Mesenchymal stem cell (in vitro differentiated cells and primary cell): Measurements from ENCODE around the gene GALNT5.

Experiments used
- DNase-seq: peaks from one replicate; pipeline ENCODE4 v3.0.0-alpha.2; 2013
- H2AFZ ChIP-seq: one replicate; pipeline ENCODE4 v1.6.1; 2013; ENCODE audit warnings: low read depth, mild to moderate bottlenecking, control low read depth, inconsistent platforms, low read length, moderate library complexity
- H2AK5ac ChIP-seq: 2 replicates; pipeline ENCODE4 v1.6.1; 2013; ENCODE audit warnings: low read length, moderate library complexity, mild to moderate bottlenecking, inconsistent platforms; ENCODE audit not compliant: severe bottlenecking
- H2BK120ac ChIP-seq: one replicate; pipeline ENCODE4 v1.6.1; 2013; ENCODE audit warnings: low read depth, mild to moderate bottlenecking, inconsistent platforms, low read length, moderate library complexity
- H2BK12ac ChIP-seq, 2 experiments: one replicate each; pipeline ENCODE4 v1.6.1; 2013; ENCODE audit warnings: inconsistent platforms in 2 of 2, low read length in 2 of 2, mild to moderate bottlenecking in 2 of 2, moderate library complexity in 2 of 2, control low read depth in 1 of 2
- H2BK15ac ChIP-seq: one replicate; pipeline ENCODE4 v1.6.1; 2013; ENCODE audit warnings: mild to moderate bottlenecking, low read depth, inconsistent platforms; ENCODE audit not compliant: poor library complexity, severe bottlenecking
- H2BK5ac ChIP-seq: 2 replicates; pipeline ENCODE4 v1.6.1; 2013; ENCODE audit warnings: low read depth, mild to moderate bottlenecking, low read length, control low read depth, inconsistent platforms; ENCODE audit not compliant: poor library complexity, severe bottlenecking
- H3K14ac ChIP-seq, 2 experiments: one replicate each; pipeline ENCODE4 v1.6.1; 2013; ENCODE audit warnings: inconsistent platforms in 2 of 2, low read length in 2 of 2, control low read depth in 1 of 2, mild to moderate bottlenecking in 1 of 2, moderate library complexity in 1 of 2
- H3K18ac ChIP-seq, 2 experiments: one replicate each; pipeline ENCODE4 v1.6.1; 2013; ENCODE audit warnings: inconsistent platforms in 2 of 2, low read length in 2 of 2, control low read depth in 1 of 2, low read depth in 1 of 2, mild to moderate bottlenecking in 1 of 2
- H3K23ac ChIP-seq, 2 experiments: one replicate each; pipeline ENCODE4 v1.6.1; 2013; ENCODE audit warnings: inconsistent platforms in 2 of 2, low read length in 2 of 2, mild to moderate bottlenecking in 2 of 2, moderate library complexity in 2 of 2, control low read depth in 1 of 2
- H3K27ac ChIP-seq: 2 replicates; pipeline ENCODE4 v1.5.1; 2013; ENCODE audit warnings: mild to moderate bottlenecking, moderate library complexity, low read length, control low read depth, inconsistent platforms; ENCODE audit not compliant: poor library complexity, severe bottlenecking
- H3K27me3 ChIP-seq, 2 experiments: 2 replicates each; pipeline versions ENCODE4 v1.6.1 to v1.7.0; 2013; ENCODE audit warnings: low read length in 2 of 2, mild to moderate bottlenecking in 2 of 2, moderate library complexity in 2 of 2, control low read depth in 1 of 2, inconsistent platforms in 1 of 2; ENCODE audit not compliant: control insufficient read depth in 1 of 2, insufficient read depth in 1 of 2
- H3K36me3 ChIP-seq, 2 experiments: 2 replicates each; pipeline versions ENCODE4 v1.6.1 to v1.7.0; 2013; ENCODE audit warnings: low read length in 2 of 2, control low read depth in 1 of 2, inconsistent platforms in 1 of 2, low read depth in 1 of 2, mild to moderate bottlenecking in 1 of 2; ENCODE audit not compliant: insufficient read depth in 2 of 2, control insufficient read depth in 1 of 2
- H3K4ac ChIP-seq, 2 experiments: one replicate each; pipeline ENCODE4 v1.6.1; 2013; ENCODE audit warnings: inconsistent platforms in 2 of 2, low read length in 2 of 2, mild to moderate bottlenecking in 2 of 2, moderate library complexity in 2 of 2, control low read depth in 1 of 2, low read depth in 1 of 2
- H3K4me1 ChIP-seq: 2 replicates; pipeline ENCODE4 v1.6.1; 2013; ENCODE audit warnings: low read depth, low read length, control low read depth; ENCODE audit not compliant: control insufficient read depth, insufficient read depth
- H3K4me2 ChIP-seq: 2 replicates; pipeline ENCODE4 v1.6.1; 2013; ENCODE audit warnings: low read length, mild to moderate bottlenecking, inconsistent platforms; ENCODE audit not compliant: poor library complexity, severe bottlenecking
- H3K4me3 ChIP-seq, 2 experiments: 2 replicates each; pipeline versions ENCODE4 v1.5.1 to v1.7.0; 2013; ENCODE audit warnings: low read length in 2 of 2, mild to moderate bottlenecking in 2 of 2, control low read depth in 1 of 2, low read depth in 1 of 2; ENCODE audit not compliant: insufficient read depth in 1 of 2
- H3K79me1 ChIP-seq: replicated peaks from 2 replicates; pipeline ENCODE4 v1.6.1; 2013; ENCODE audit warnings: mild to moderate bottlenecking, control low read depth, low read length, inconsistent platforms; ENCODE audit not compliant: poor library complexity, severe bottlenecking
- H3K9ac ChIP-seq: 2 replicates; pipeline ENCODE4 v1.7.0; 2013; ENCODE audit warnings: mild to moderate bottlenecking, low read length, moderate library complexity
- H3K9me3 ChIP-seq: 2 replicates; pipeline ENCODE4 v1.7.0; 2013; ENCODE audit warnings: mild to moderate bottlenecking, low read length; ENCODE audit not compliant: control insufficient read depth
- H4K8ac ChIP-seq: one replicate; pipeline ENCODE4 v1.6.1; 2013; ENCODE audit warnings: inconsistent platforms, mild to moderate bottlenecking, low read length, moderate library complexity
- H4K91ac ChIP-seq: one replicate; pipeline ENCODE4 v1.6.1; 2013; ENCODE audit warnings: mild to moderate bottlenecking, low read length, inconsistent platforms
- WGBS: methylation state at CpG from one replicate; pipeline ENCODE4 v1.1.7; 2013; ENCODE audit warnings: mixed read lengths; 5-methylcytosine and 5-hydroxymethylcytosine counted together

GALNT5 gene

DNA sequence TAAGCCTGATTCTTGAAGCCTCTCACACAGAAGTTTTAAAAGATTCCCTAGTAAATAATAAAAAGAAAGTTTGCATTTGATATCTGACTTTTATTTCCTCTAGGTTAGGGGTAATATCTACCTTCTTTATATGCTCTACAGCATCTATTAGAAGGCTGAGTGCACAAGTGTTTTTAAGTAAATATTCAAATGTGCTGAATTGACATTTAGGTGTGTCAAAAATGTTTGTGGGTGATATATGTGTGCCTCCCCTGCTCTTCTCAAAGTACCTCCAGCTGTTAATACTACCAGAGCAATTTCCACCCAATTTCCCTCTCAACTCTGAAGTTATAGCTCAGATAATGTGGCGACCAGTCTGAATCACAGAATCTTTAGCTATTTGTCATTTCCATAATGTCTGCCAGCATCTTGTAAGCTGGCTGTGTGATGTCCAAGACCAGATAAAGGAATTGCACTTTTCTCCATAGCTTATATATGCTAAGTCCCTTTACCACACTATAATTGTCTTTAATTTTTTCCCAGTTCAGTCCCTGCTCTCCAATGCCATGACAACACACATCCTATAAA is 92.5 kb downstream of the GALNT5 start:
- Histone ChIP-seq H3K9me3 (peaks cover 3% of the 10 kb centered on the region), H2BK120ac (no peak overlapping the region), H3K9ac (no peak overlapping the region), H4K8ac (no peak overlapping the region), H4K91ac (no peak overlapping the region), H3K23ac (no peak overlapping the region), H3K79me1 (no peaks in the 10 kb centered on the region), H3K4me1 (no peaks in the 10 kb centered on the region), H3K27ac (no peak overlapping the region), H3K14ac (no peak overlapping the region), H3K27me3 (no peaks in the 10 kb centered on the region), H2BK5ac (no peak overlapping the region), H3K4ac (no peak overlapping the region), H2BK15ac (no peak overlapping the region), H3K36me3 (no peaks in the 10 kb centered on the region), H2AK5ac (no peak overlapping the region), H3K4me3 (no peak overlapping the region), H3K18ac (no peak overlapping the region), H3K4me2 (no peak overlapping the region), H2AFZ (no peak overlapping the region), H2BK12ac (no peak overlapping the region)
- 33% methylated on average over 1 of the region's 1 CpG for WGBS
- DNase-seq: no peak

DNA sequence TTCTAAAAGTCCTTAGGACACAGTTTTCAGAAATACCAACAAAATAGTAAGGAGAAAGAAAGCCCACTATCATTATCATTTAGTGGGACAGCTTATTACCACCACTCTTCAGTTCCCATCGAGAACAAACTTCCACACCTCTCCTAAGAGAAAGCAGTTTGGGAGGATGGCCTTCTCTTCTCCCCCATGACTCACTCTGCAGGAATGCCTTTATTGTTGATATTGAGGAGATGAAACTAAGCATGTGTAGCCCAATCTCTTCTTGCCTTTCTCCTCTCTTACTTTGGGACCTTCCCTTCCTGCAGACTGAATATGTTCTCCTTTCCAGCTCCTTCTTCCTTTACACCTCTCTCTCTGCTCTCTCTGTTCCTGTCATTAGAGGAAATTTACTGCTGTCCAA is 98.1 kb downstream of the GALNT5 start:
- Histone ChIP-seq H2AK5ac (no peak overlapping the region), H3K4me2 (no peak overlapping the region), H3K4ac (no peak overlapping the region), H3K14ac (no peak overlapping the region), H3K4me1 (no peaks in the 10 kb centered on the region), H3K4me3 (no peak overlapping the region), H2BK5ac (no peak overlapping the region), H3K18ac (no peak overlapping the region), H2AFZ (no peak overlapping the region), H2BK120ac (no peak overlapping the region), H3K27me3 (no peaks in the 10 kb centered on the region), H2BK15ac (no peak overlapping the region), H2BK12ac (no peak overlapping the region), H3K36me3 (no peaks in the 10 kb centered on the region), H3K23ac (no peak overlapping the region), H3K9me3 (no peaks in the 10 kb centered on the region), H3K79me1 (no peaks in the 10 kb centered on the region), H3K27ac (no peak overlapping the region), H4K91ac (no peak overlapping the region), H3K9ac (no peak overlapping the region), H4K8ac (no peak overlapping the region)
- WGBS: no CpG with 5 or more reads among the region's 1 CpG
- DNase-seq: peak; percentile 22

GRCh38 chr2:157359628-157360027 is 102.1 kb downstream of the GALNT5 start:
- H2BK120ac ChIP-seq: no peak overlapping the region
- no peak overlapping the region for H3K4me2 ChIP-seq
- no peak overlapping the region for H2BK15ac ChIP-seq
- no peak overlapping the region for H2AFZ ChIP-seq
- H3K4me3 ChIP-seq: no peak overlapping the region
- no peak for DNase-seq
- H2BK12ac ChIP-seq: no peak overlapping the region
- H2BK5ac ChIP-seq: no peak overlapping the region
- no peak overlapping the region for H3K23ac ChIP-seq
- H3K79me1 ChIP-seq: no peaks in the 10 kb centered on the region
- H3K27me3 ChIP-seq: no peaks in the 10 kb centered on the region
- H3K14ac ChIP-seq: no peak overlapping the region
- H3K9me3 ChIP-seq: no peaks in the 10 kb centered on the region
- H3K4me1 ChIP-seq: no peaks in the 10 kb centered on the region
- WGBS: 93% methylated on average over 2 of the region's 2 CpGs
- H4K8ac ChIP-seq: no peak overlapping the region
- H4K91ac ChIP-seq: no peak overlapping the region
- H2AK5ac ChIP-seq: no peak overlapping the region
- H3K18ac ChIP-seq: no peak overlapping the region
- H3K27ac ChIP-seq: no peak overlapping the region
- no peak overlapping the region for H3K9ac ChIP-seq
- H3K4ac ChIP-seq: no peak overlapping the region
- H3K36me3 ChIP-seq: peaks cover 0 to 3% of the 10 kb centered on the region in 2 experiments

- no peak overlapping the region for H3K4ac ChIP-seq
These were observed 104.0 kb downstream of the GALNT5 start for GRCh38 chr2:157361526-157361925.

More at GRCh38 chr2:157361526-157361925, 104.0 kb downstream of the GALNT5 start:
- no peak overlapping the region for H2BK15ac ChIP-seq
- no peak overlapping the region for H3K18ac ChIP-seq
- no peak overlapping the region for H2AK5ac ChIP-seq
- no peak overlapping the region for H2BK120ac ChIP-seq
- no peak overlapping the region for H2BK12ac ChIP-seq
- no peak overlapping the region for H3K4me3 ChIP-seq
- H2AFZ ChIP-seq: no peak overlapping the region
- H3K9ac ChIP-seq: no peak overlapping the region
- H4K8ac ChIP-seq: no peak overlapping the region
- H3K9me3 ChIP-seq: no peaks in the 10 kb centered on the region
- no peak overlapping the region for H3K23ac ChIP-seq
- H3K27ac ChIP-seq: no peak overlapping the region
- H3K4me1 ChIP-seq: no peaks in the 10 kb centered on the region
- H3K14ac ChIP-seq: no peak overlapping the region
- DNase-seq: no peak
- H3K79me1 ChIP-seq: no peaks in the 10 kb centered on the region
- H3K36me3 ChIP-seq: peaks cover 0 to 3% of the 10 kb centered on the region in 2 experiments
- H3K4me2 ChIP-seq: no peak overlapping the region
- no peak overlapping the region for H4K91ac ChIP-seq
- no peaks in the 10 kb centered on the region for H3K27me3 ChIP-seq
- no peak overlapping the region for H2BK5ac ChIP-seq
